Tibial nerve (tissue), 4 donors: ENCODE results near the gene SLC17A7. TPM values are rescaled to one million over a fixed set of nuclear protein-coding genes. Genes with fewer than 3 reads are reported as not detected.
"Not testable (repeated sequence)": the region's sequence is repeated elsewhere in the genome, so short reads cannot be mapped to it uniquely, and the experiment has no call there.

Experiments
- DNase-seq, 2 donors: peaks; one replicate each; pipeline ENCODE4 v3.0.0-alpha.2; 2019; ENCODE audit warnings: low spot score in 2 of 2
- H3K27ac ChIP-seq, 4 donors: fragments of 200-600 bp; sonication (generic) in 3 of 4; one replicate each; pipeline ENCODE4 v1.5.1; 2017 to 2019; ENCODE audit warnings: mild to moderate bottlenecking in 1 of 4
- H3K27me3 ChIP-seq, 2 donors: fragments of 200-600 bp; sonication (generic) in 1 of 2; one replicate each; pipeline versions ENCODE4 v1.5.1 to v1.6.0; 2017 to 2019
- H3K36me3 ChIP-seq, 3 donors: fragments of 200-600 bp; sonication (generic); one replicate each; pipeline ENCODE4 v1.5.1; 2018 to 2019
- H3K4me1 ChIP-seq, 4 donors: fragments of 200-600 bp; sonication (generic) in 3 of 4; one replicate each; pipeline ENCODE4 v1.5.1; 2017 to 2019
- H3K4me3 ChIP-seq, 4 donors: fragments of 200-600 bp; sonication (generic) in 3 of 4; one replicate each; pipeline ENCODE4 v1.5.1; 2017 to 2019; ENCODE audit warnings: mild to moderate bottlenecking in 1 of 4, moderate library complexity in 1 of 4
- H3K9me3 ChIP-seq, 4 donors: fragments of 200-600 bp; sonication (generic) in 3 of 4; one replicate each; pipeline ENCODE4 v1.5.1; 2017 to 2019
- CTCF ChIP-seq, 5 experiments: fragments of 200-600 bp in 3 of 5; fragments of 450-650 bp in 2 of 5; sonication (generic) in 3 of 5; IDR thresholded peaks; one replicate each; pipeline ENCODE4 v1.5.1; 2016 to 2019; ENCODE audit warnings: antibody characterized with exemption in 5 of 5, mild to moderate bottlenecking in 3 of 5, moderate library complexity in 2 of 5
- EP300 ChIP-seq, 2 donors: sonication (generic); formaldehyde crosslinking; IDR thresholded peaks; one replicate each; pipeline ENCODE4 v1.6.1; 2017; ENCODE audit warnings: antibody characterized with exemption in 2 of 2, mild to moderate bottlenecking in 1 of 2
- POLR2A ChIP-seq, 2 donors: fragments of 450-650 bp; IDR thresholded peaks; one replicate each; pipeline ENCODE4 v1.6.1; 2017; ENCODE audit warnings: antibody characterized with exemption in 2 of 2, mild to moderate bottlenecking in 2 of 2, moderate library complexity in 2 of 2
- WGBS, 2 donors: methylation state at CpG; one replicate each; pipeline ENCODE4 v1.1.5; 2018; 5-methylcytosine and 5-hydroxymethylcytosine counted together
- total RNA-seq, 4 donors: library from RNA; depleted of rRNA; stranded (reverse); fragments of >200 nt; gene quantifications; one replicate each; pipeline ENCODE4 v1.1.0, GENCODE V29; 2016

Gene SLC17A7
- total RNA-seq, 4 donors from 2014 or later, result 2.4 to 7.1 (median 6.2) TPM

GRCh38 chr19:49474542-49474924, 33.2 kb upstream of the SLC17A7 start:
- H3K36me3 ChIP-seq, result peaks cover 0 to 10% (median 0%) of the 10 kb centered on the region in 3 donors
- TF ChIP-seq EP300 (IDR thresholded peaks at IDR 0.05) (no peak), POLR2A (IDR thresholded peaks at IDR 0.05) (no peak), CTCF (IDR thresholded peaks at IDR 0.05) (no peak)
- peak overlapping the region; percentile 77 to 94 (median 88) for H3K27ac ChIP-seq
- H3K4me1 ChIP-seq, result peaks cover 0 to 41% (median 12%) of the 10 kb centered on the region in 4 donors
- no peaks in the 10 kb centered on the region for H3K9me3 ChIP-seq
- no peak for DNase-seq
- WGBS, 2 donors, result 7 to 9% methylated on average over 11 of the region's 11 CpGs
- H3K27me3 ChIP-seq, result no peaks in the 10 kb centered on the region
- H3K4me3 ChIP-seq, result peak overlapping the region; percentile 63 to 95 (median 76)

GRCh38 chr19:49473868-49474541, 32.7 kb upstream of the SLC17A7 start, which contains the start of gene FLT3LG:
Gene FLT3LG, plus strand, starts transcription at chr19:49474215. Its CDS starts 425 bp downstream, at chr19:49474640.
- Histone ChIP-seq H3K27me3 (no peaks in the 10 kb centered on the region), H3K9me3 (no peaks in the 10 kb centered on the region), H3K36me3 (peaks cover 0 to 15% (median 0%) of the 10 kb centered on the region in 3 donors), H3K4me1 (peaks cover 0 to 46% (median 12%) of the 10 kb centered on the region in 4 donors), H3K4me3 (peak within 1 kb of the TSS; percentile 63 to 95 (median 76)), H3K27ac (peak within 1 kb of the TSS; percentile 77 to 94 (median 88))
- WGBS, 2 donors, result 1 to 4% methylated on average over 14 to 33 of the region's 33 CpGs
- peak in 1 of 2 donors; percentile 59 for TF ChIP-seq EP300 (IDR thresholded peaks at IDR 0.05)
- TF ChIP-seq CTCF (IDR thresholded peaks at IDR 0.05), result peak; percentile 99 to 100 (median 99)
- TF ChIP-seq POLR2A (IDR thresholded peaks at IDR 0.05), result peak in 1 of 2 donors; percentile 13
- peak; percentile 50 to 70 for DNase-seq

GRCh38 chr19:49473501-49473867, 32.2 kb upstream of the SLC17A7 start:
- DNase-seq, H3K9me3 ChIP-seq, H3K27me3 ChIP-seq: not testable (repeated sequence)
- WGBS, 2 donors, result 71 to 74% methylated on average over 9 of the region's 9 CpGs
- Histone ChIP-seq H3K4me1 (peaks cover 0 to 50% (median 14%) of the 10 kb centered on the region in 4 donors), H3K36me3 (peaks cover 0 to 20% (median 0%) of the 10 kb centered on the region in 3 donors), H3K4me3 (peak overlapping the region; percentile 63 to 95 (median 76)), H3K27ac (peak overlapping the region; percentile 77 to 94 (median 88))

GRCh38 chr19:49472936-49473335, 31.6 kb upstream of the SLC17A7 start:
- TF ChIP-seq POLR2A (IDR thresholded peaks at IDR 0.05) (no peak), CTCF (IDR thresholded peaks at IDR 0.05) (no peak), EP300 (IDR thresholded peaks at IDR 0.05) (no peak)
- no peak overlapping the region for H3K27ac ChIP-seq
- peaks cover 0 to 24% (median 0%) of the 10 kb centered on the region in 3 donors for H3K36me3 ChIP-seq
- WGBS, 2 donors, result 78 to 83% methylated on average over 9 of the region's 9 CpGs
- no peaks in the 10 kb centered on the region for H3K9me3 ChIP-seq
- H3K4me3 ChIP-seq, result no peak overlapping the region
- no peaks in the 10 kb centered on the region for H3K27me3 ChIP-seq
- peaks cover 0 to 50% (median 15%) of the 10 kb centered on the region in 4 donors for H3K4me1 ChIP-seq
- no peak for DNase-seq

- peaks cover 0 to 44% (median 15%) of the 10 kb centered on the region in 4 donors for H3K4me1 ChIP-seq
- H3K9me3 ChIP-seq, result no peaks in the 10 kb centered on the region
- WGBS, 2 donors, result 72 to 76% methylated on average over 8 of the region's 8 CpGs
- TF ChIP-seq EP300 (IDR thresholded peaks at IDR 0.05), result no peak
- TF ChIP-seq CTCF (IDR thresholded peaks at IDR 0.05), result no peak
- TF ChIP-seq POLR2A (IDR thresholded peaks at IDR 0.05), result no peak
- H3K36me3 ChIP-seq, result peaks cover 0 to 35% (median 0%) of the 10 kb centered on the region in 3 donors
- H3K27ac ChIP-seq, result peak overlapping the region in 1 of 4 donors; percentile 82
- H3K27me3 ChIP-seq, result no peaks in the 10 kb centered on the region
- no peak overlapping the region for H3K4me3 ChIP-seq
- DNase-seq, result no peak
Measured at GRCh38 chr19:49470615-49470978, 29.3 kb upstream of the SLC17A7 start.
